Mammary epithelial cell (primary cell): Measurements from ENCODE around the gene IL12RB2.

Source experiments
- CTCF ChIP-seq, 2 donors: IDR thresholded peaks in 1 of 2; conservative IDR thresholded peaks in 1 of 2; 2 replicates each; pipeline ENCODE4 v1.5.1; 2011 to 2012; ENCODE audit warnings: inconsistent platforms in 2 of 2, low read length in 2 of 2, mild to moderate bottlenecking in 2 of 2, control low read depth in 1 of 2, low read depth in 1 of 2; ENCODE audit not compliant: insufficient read depth in 1 of 2; ENCODE audit errors: extremely low read depth in 1 of 2
- EZH2 ChIP-seq: IDR thresholded peaks from 2 replicates; pipeline ENCODE4 v1.6.1; 2012; ENCODE audit warnings: low read length, inconsistent platforms, borderline replicate concordance

- TF ChIP-seq CTCF (conservative IDR thresholded peaks at IDR 0.05 in 1 of 2, IDR thresholded peaks at IDR 0.05 in 1 of 2; ENCODE audit: extremely low read depth in 1 of 2, insufficient read depth in 1 of 2, low read depth in 1 of 2, low read length in 2 of 2) (no peak), EZH2 (no peak)
These were observed 126.2 kb downstream of the IL12RB2 start for GRCh38 chr1:67433837-67434236.
